HG02759 (cell line): ENCODE data around the gene CROT.
"Not testable (repeated sequence)": the region's sequence is repeated elsewhere in the genome, so short reads cannot be mapped to it uniquely, and the experiment has no call there.

ENCODE experiments used
- ATAC-seq: cut with Tn5 transposase; IDR thresholded peaks from one replicate; pipeline ENCODE4 v1.9.1; 2021; ENCODE audit warnings: mild to moderate bottlenecking, moderate library complexity; ENCODE audit not compliant: unreplicated experiment

Gene CROT, protein sequence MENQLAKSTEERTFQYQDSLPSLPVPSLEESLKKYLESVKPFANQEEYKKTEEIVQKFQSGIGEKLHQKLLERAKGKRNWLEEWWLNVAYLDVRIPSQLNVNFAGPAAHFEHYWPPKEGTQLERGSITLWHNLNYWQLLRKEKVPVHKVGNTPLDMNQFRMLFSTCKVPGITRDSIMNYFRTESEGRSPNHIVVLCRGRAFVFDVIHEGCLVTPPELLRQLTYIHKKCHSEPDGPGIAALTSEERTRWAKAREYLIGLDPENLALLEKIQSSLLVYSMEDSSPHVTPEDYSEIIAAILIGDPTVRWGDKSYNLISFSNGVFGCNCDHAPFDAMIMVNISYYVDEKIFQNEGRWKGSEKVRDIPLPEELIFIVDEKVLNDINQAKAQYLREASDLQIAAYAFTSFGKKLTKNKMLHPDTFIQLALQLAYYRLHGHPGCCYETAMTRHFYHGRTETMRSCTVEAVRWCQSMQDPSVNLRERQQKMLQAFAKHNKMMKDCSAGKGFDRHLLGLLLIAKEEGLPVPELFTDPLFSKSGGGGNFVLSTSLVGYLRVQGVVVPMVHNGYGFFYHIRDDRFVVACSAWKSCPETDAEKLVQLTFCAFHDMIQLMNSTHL

GRCh38 chr7:87345166-87345927 lies at the start of gene CROT:
Gene CROT (plus strand): TSS chr7:87345664. CDS start chr7:87349069, 3,405 bp downstream.
- ATAC-seq: peak; percentile 99

DNA sequence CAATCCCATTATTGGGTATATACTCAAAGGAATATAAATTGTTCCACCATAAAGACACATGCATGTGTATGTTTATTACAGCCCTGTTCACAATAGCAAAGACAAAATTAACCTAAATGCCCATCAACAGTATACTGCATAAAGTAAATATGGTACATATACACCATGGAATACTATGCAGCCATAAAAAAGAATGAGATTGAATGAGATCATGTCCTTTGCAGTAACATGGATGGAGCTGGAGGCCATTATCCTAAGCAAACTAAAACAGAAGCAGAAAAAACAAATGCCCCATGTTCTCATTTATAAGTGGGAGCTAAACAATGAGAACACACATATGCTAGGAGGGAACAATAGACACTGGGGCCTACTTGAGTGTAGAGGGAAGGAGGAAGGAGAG lies 44.7 kb upstream of the CROT start:
- no peak for ATAC-seq

DNA sequence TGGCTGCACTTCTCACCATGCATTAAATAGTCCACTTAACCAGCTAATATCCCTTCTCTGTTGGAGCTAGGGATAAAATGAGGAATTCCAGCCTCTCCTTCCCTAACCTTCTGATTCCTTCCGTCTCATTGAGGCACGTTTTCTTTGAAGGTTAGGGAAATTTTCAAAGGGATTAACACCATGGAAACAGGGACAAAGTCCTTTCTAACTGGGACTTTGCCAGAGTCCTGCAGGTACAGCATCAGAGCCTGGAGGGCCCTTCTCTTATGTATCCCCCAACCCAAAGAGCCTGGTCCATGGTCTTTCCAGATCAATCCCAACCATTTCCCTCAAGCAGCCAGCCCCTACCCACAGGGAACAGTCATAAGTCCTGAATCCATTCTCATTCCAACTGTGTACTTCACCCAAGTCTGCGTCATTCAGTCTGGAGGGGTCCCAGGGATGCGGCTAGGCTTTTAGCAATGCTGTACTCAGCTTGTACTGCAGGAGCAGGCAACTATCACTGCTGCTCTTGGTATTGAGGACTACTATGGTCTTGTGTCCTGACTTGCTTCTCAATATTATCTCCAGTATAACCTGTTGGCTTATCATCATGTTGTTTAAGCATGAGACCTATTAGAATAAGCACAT lies 34.6 kb upstream of the CROT start:
- ATAC-seq: no peak

GRCh38 chr7:87312215-87312865 lies 33.1 kb upstream of the CROT start:
- ATAC-seq: peak; percentile 70

DNA sequence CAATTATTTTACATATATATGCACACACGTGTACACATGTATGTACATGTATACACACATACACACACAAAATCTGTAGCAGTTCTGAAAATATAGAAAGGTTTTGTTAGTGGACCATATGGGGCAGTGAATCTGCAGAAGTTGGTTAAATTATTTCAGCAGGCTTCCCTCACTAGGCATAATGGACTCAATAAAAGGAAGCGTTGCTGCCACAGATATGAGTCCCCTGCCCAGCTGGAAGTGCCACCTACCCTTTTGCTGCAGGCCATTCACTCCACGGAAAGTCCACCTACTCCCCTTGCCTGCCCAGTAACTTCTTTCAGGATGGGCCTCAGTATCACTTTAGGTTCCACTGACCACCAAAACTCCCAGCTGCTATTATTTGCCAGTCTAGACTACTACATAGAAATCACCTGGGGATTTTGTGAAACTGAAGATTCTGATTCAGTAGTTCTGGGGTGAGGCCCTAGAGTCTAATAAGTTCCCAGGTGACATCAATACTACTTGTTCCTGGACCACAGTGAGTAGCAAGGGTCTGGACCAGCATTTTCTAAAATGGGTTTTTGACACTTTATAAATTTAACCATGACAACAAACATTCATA lies 29.3 kb upstream of the CROT start:
- peak; percentile 81 for ATAC-seq

- ATAC-seq: no peak
These were observed 28.5 kb upstream of the CROT start for GRCh38 chr7:87316846-87317552.

GRCh38 chr7:87317691-87318245 lies 27.7 kb upstream of the CROT start:
- no peak for ATAC-seq

DNA sequence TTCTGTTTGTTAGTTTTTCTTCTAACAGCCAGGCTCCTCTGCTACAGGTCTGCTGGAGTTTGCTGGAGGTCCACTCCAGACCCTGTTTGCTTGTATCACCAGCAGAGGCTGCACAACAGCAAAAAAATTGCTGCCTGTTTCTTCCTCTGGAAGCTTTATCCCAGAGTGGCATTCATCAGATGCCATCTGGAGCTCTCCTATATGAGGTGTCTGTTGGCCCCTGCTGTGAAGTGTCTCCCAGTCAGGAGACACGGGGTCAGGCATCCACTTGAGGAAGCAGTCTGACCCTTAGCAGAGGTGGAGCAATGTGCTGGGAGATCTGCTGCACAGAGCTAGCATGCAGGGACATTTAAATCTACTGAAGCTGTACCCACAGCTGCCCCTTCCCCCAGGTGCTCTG lies 26.7 kb upstream of the CROT start:
- ATAC-seq: no peak

GRCh38 chr7:87319154-87319581 lies 26.3 kb upstream of the CROT start:
- not testable (repeated sequence) for ATAC-seq

- no peak for ATAC-seq
These were observed 22.6 kb upstream of the CROT start for GRCh38 chr7:87322912-87323311.

- no peak for ATAC-seq
These were observed 19.7 kb upstream of the CROT start for GRCh38 chr7:87325576-87326370.

DNA sequence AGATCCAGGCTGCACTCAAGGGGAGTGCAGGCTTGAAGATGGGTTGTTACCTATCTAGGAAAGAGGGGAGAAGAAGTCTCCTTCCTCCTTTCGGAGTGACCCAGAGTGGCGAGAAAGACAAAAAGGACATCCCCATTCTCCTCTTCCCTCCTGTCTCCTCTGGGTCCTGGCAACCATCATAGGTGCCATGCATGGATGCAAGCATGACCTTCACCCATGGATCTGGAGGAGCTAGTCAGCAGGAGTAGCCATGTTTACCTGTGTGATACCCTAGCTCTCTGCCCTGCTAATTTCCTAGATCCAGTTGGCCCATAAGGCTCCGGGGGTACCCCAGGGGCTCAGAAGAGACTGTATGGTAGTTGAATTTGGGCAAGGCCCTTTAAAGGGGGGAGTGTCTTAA lies 17.2 kb upstream of the CROT start:
- no peak for ATAC-seq

DNA sequence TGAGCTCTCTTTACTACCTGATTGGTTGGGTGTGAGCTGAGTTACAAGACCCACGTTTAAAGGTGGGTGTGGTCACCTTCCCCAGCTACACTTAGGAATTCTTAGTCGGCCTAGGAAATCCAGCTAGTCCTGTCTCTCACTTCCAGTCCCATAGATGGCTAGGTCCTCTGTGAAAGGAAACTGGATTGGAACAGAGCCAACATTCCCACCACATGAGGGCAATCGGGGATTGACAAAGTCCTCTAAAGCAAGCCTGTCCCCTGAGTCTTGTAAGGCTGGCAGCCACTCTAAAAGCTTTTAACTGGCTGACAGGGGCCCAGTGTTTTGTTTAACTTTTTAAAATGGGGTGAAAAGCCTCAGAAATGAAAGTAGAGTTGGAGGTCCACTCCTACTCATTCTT lies 15.1 kb upstream of the CROT start:
- ATAC-seq: no peak

DNA sequence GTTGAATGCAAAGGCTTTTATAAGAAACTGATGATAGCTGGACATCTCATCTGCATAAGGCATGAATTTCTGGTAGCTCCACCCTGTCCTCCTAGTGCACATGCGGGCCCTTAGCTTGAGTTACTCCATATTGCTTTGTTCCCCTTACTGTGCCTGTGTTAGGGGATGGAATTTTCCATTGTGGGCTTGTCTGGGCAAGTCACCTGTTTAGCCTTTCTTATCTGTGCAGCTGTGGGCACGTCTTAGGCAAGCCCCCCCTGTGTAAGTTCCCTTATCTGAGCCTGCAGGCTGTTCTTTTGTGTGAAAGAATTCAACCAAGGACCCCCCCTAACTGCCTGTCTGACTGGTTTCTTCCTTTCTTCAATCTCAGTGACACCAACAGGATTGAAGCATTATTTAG lies 14.5 kb upstream of the CROT start:
- no peak for ATAC-seq

GRCh38 chr7:87331687-87332252 lies 13.7 kb upstream of the CROT start:
- no peak for ATAC-seq

DNA sequence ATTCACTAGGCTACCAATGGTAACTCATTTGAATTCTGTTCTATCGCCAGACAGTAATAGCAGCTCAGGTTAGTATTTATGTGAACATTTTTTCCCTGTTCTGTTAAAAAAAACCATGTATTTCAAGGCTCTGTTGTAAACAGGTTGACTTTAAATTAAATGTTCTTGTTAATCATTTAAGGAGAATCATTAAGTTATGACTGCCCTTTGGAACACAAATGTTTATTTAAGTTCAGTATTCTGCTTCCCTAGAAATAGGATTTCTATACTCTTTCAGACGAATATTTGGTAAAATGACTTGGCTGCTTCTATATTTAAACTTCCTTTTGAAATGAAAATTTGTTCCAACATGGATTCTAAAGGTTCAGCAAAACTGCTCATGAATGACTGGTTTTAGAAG lies 13.1 kb upstream of the CROT start:
- ATAC-seq: no peak

DNA sequence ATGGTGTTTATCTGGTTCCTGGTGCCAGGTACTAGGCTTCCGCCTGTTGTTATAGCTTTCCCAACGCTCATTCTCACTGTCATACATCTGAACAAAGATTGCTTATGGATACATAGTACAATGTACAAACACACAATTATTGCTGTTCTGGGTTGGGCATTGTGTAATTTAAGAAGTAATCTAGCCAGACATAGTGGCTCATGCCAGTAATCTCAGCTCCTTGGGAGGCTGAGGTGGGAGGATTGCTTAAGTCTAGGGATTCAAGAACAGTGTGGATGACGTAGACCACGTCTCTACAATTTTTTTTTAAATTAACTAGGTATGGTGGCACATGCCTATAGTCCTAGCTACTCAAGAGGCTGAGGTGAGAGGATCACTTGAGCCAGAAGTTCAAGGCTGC lies 9.3 kb upstream of the CROT start:
- no peak for ATAC-seq

- no peak for ATAC-seq
These were observed 8.1 kb upstream of the CROT start for GRCh38 chr7:87337331-87337730.
